ENCODE data around the gene C6orf89. TPM values are rescaled to one million over a fixed set of nuclear protein-coding genes. Genes with fewer than 3 reads are reported as not detected.

The C6orf89 gene
- total RNA-seq, 1 donor from 2014 or later = 34.1 TPM

DNA sequence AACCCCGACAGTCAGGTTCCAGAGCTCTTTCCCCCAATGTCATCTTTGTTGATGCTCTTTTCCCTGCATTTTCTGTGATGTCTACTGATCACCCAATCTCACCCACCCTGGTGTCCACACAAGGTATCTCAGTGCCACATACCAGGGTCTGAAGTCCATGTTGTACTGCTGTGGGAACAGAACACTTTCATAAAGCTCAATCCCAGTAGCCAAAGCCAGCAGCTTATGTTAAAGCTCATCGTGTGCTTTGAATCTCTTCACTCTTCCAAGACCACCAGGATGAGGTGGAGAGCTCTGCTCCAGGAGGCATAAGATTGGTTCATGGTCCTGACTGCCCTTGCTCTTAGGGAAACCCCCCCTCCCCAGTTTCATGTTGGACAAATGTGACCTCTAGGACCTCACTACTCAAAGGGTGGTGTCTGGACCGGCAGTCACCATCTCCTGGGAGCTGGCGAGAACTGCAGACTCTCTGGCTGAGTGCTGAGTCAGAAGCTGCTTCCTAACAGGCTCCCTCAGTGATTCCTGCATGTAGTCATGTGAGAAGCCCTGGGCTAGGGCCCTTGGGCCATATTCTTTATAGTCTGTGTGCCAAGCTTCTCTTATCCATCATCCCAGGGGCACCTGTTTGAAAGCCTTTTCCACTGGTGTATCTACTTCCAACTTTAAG is 33.1 kb upstream of the C6orf89 start:
- DNase-seq (ENCODE audit: low spot score) (no peak), ATAC-seq (peak; percentile 67)

DNA sequence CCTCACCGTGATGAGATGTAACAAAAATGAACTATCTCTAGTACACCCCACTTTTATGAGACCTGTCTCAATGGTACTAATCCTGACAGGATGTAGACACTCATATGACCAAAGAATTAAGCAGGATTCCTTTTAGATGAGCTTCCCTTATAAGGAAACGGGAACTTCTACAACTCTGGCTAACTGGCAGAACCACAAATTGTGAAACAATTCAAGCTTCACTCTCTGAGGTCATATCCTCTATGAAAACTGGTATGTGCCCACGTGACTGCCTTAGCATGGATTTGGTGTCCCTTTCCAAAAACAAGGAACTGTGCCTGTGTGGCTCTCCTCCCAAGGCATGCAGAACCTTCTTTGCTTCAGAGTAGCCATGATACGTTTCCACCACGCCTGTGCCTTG is 32.4 kb upstream of the C6orf89 start:
- peak; percentile 52 for ATAC-seq
- DNase-seq (ENCODE audit: low spot score) = no peak

DNA sequence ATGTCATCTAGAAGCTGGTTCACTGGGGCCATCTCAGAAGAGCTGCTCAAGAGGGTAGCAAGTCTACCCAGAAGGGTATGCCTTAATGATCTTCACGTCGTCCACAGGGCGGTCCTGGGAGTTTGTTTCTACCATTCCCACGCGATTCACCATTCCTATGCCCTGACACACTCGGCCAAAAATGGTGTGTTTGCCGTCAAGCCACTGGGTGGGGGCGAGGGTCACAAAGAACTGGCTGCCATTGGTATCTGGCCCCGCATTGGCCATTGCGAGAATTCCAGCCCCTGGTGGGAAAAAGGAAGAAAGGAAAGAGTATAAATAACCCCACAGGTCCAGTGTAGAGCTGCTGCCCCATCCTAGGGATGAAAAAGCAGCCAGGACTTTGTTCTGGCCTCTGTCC is 30.0 kb upstream of the C6orf89 start:
- DNase-seq (ENCODE audit: low spot score) (no peak), ATAC-seq (no peak)

DNA sequence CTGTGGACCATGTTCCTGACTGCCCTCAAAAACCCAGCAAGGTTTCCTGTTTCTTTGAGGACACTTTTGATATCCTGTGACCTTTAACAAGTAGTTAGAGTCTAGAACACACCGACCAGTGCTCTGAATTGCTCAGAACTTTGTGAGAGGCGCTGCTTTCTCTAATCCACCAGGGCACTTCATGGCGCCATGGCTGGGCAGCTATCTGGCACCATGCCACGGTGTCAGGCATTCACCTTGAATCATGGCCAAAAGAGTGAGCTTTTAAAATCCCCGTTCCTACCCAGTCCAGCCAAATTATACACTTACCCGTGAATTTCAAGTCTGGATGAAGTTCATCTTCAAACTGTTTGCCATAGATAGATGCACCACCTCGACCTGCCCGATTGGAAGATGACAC is 29.5 kb upstream of the C6orf89 start:
- ATAC-seq = no peak
- no peak for DNase-seq (ENCODE audit: low spot score)

DNA sequence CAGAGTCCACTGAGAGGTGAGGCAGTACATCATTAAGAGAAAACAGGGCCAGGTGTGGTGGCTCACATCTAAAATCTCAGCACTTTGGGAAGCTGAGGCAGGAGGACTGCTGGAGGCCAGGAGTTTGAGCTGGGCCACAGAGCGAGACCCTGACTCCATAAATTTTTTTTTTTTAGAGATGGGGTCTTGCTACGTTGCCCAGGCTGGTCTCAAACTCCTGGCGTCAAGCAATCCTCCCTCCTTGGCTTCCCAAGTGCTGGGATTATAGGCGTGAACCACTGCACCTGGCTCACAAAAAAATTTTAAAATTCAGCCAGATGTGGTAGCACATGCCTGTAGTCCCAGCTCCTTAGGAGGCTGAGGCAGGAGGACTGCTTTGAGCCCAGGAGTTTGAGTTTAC is 28.4 kb upstream of the C6orf89 start:
- ATAC-seq (no peak), DNase-seq (ENCODE audit: low spot score) (no peak)

DNA sequence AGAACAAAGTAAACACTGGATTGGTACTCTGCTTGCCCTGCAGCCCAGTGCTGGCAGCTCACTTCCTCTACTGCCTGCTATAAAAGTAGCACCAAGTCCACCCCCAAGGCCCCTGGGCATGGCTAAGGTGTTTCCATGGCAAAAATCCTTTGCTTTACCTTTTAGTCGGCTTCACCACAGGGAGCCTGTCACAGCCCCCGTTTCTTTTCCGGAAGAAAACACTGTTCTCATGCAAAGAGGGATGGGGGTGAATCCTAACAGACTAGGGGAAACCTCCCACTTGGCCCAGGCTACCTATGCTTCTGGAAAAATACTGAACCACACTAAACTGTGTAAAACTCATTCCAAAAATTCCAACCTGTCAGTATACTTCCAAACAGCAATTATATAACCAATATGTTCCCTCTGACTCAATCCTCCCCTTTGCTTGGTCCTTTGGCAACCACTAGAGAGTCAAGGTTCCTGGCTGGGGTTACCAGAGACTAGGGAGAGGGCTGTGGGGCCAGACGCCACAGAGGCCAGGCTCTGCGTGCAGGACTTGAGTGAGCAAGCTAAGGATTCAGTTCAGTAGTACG is 27.3 kb upstream of the C6orf89 start:
- ATAC-seq (peak; percentile 88), DNase-seq (ENCODE audit: low spot score) (no peak)

DNA sequence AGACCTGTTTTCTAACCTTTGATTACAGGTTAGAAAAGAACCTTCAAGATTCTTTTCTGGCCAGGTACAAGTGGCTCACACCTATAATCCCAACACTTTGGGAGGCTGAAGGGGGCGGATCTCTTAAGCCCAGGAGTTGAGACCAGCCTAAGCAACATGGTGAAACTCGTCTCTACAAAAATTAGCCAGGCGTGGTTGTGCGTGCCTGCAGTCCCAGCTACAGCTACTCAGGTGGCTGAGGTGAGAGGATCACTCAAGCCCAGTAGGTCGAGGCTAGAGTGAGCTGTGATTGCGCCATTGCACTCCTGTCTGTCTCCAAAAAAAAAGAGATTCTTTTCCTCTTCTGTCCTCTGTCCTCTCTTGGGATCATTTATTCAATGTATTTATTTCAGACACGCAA is 25.6 kb upstream of the C6orf89 start:
- DNase-seq (ENCODE audit: low spot score) (no peak), ATAC-seq (no peak)

DNA sequence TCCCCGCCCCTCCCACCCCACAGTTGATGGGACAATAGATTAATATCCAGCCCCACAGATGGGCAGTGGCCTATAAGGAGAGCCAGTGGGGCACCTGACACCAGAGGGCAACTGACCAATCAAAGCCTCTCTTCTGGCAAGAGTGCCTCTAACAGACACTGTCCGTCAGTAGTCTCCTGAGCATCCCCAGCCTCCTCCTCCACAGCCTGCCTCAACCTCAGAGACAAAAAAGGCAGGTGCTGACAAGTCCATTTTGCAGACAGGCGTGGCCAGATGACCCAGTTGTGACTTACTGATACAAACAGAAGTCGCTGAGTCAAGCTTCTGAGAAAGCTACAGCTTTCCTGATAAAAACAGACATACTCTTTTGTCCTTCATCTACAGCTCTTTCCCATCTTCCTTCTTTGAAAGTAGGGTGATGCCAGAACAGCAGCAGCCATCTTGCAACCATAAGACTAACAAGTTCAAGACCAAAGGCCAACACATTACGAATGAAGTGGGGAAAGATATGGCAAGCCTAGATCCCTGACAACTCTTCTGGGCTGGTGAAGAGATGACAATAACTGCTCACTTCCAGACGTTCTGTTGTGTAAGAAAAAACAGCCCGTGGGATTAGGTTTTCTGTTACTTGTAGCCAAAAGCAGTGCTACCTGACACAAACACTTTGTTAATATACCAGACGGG is 23.4 kb upstream of the C6orf89 start:
- ATAC-seq = no peak
- no peak for DNase-seq (ENCODE audit: low spot score)

DNA sequence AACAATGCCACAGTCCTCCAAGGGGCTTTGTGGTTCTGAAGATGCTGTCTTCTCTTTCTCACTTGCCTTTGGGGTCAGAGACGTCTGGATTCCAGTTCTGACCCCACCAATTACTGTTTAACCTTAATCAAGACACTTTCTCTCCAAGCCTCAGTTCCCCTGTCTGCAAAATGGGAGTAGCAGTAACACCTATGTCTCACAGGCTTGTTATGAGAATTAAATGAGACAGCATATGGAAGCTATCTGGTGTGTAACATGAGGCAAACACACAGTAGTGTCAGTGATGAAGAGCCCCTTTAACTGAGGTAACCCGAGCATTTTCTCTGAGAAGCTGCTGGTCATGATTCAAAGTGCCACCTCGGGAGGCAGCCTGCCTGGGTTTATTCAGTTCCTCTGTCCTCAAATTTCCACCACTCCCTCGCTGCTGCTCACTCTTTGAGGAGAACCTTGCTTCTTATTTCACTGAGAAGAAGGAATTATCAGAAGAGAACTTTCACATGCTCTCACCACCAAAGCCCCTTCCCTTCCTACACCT is 22.8 kb upstream of the C6orf89 start:
- ATAC-seq = no peak

DNA sequence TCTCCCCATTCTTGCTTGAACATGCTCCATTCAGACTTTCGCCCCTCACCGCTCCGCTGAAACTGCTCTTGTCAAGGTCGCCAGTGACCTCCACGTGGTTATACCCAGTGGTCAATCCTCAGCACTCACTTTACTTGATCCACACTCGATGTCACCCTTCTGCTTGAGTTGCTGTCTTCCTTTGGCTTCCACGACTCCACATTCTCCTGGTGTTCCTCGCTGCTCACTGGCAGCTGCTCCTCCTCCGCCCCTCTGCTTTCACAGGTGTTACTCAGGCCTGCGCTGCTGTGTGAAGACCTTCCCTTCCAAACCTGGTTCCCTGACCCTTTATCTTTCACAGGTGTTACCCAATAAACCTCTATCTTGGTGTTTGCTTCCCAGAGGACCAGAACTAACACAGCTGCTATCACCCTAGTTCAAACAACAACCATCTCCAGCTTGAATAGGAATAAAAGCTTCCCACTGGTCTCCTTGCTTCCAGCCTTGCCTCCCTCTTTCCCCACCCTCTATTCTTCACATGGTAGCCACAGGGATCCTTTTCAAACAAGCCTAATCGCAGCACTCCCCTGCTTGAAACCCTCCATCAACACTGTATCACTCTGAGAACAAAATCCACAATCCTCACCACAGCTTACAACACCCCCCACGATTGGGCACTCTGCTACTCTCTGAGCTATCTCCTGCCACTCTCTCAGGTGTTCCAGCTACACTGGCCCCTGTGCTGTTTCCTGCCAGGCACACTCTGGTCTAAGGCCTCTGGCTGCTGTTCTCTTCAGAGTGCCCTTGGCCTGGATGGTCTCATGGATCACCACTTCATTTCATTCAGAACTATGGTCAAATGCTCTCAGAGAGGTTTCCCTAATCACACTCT is 21.8 kb upstream of the C6orf89 start:
- no peak for ATAC-seq
- no peak for DNase-seq (ENCODE audit: low spot score)

More for the DNA sequence above, 22.8 kb upstream of the C6orf89 start:
- no peak for DNase-seq (ENCODE audit: low spot score)

DNA sequence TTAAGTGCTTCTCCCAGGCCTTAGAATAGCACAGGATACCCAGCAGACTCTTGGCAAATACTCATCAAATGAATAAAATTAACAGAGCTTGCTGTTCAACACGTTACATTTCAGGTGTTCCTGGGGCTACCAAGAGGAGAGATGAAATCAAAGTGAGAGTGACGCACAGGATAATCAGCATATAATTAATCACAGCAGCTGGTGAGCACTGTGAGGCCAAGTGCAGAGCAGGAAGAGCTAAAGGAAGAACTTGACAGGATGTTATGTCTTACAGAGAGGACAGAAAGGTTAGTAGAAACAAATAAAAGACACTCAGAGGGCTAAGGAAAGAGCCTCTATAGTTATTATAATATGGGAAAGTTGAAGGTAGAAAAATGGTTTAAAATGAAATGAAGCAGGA is 19.9 kb upstream of the C6orf89 start:
- DNase-seq (ENCODE audit: low spot score) = no peak
- ATAC-seq = no peak

DNA sequence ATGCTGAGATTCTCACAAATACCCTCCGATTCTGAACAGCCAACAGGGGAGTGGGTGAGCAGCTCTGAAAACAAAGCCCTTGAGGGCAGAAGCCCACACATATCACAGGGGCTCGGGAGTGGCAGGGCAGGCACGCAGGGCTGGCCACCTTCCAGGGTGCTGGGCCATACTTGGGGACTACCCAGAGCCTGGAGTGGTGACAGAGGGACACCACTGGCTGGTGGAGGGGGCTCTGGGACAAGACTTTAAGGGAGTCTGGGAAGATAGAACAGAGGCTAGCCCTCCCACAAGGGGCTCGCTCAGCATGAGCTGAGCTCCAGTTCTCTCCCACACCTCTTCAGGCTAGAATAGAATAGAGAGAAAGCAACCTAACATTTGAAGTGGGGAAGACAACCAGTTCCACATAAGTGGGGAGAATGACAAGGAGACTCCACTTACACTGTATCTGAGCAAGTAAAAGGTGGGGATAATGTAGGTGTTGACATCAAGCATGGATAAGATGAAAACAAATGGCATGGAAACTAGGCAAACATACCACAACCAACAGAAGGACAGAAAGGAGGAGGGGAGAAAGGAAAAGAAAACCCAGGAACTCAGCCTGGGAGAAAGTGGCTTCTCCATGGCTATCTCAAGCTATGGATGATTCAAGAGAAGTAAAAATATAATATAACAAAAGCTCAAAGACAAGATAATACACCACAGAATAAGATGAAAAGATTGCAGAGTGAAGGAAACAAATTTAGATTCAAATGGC is 18.1 kb upstream of the C6orf89 start:
- ATAC-seq (no peak), DNase-seq (ENCODE audit: low spot score) (no peak)

DNA sequence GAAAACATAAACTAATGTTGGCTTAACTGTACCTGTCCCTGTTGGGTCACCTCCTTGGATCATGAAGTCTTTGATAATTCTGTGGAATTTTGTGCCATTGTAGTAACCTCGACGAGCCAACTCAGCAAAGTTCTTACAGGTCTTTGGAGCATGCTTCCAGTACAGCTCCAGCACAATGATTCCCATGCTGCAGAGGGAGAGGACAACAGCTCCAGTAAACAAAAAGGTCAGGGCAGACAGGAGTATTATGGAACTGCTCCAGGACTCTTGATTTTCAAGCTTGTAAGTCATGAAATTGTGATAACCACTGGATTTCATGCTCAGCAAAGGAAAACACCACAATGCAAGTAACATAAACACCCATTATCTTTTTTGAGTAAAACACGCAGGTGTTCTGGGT is 14.1 kb upstream of the C6orf89 start:
- ATAC-seq = peak; percentile 66

DNA sequence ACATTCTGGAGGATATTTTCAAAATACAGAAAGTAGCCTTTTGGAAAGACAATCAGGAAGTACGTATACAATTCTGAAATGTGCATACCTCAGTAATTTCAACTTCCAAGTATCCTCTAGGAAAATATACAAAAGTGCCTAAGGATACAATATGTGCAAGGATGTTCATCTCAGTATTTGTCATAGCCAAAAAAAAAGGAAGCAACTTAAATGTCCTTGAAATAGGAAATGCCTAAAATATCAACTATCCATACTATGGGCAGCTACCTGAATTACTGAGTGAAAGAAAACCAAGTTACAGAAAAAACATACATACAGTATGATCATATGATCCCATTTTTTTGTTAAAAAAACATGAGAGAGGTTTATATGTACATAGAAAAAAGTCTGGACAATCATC is 12.6 kb upstream of the C6orf89 start:
- DNase-seq (ENCODE audit: low spot score) (no peak), ATAC-seq (no peak)

More for the DNA sequence above, 14.1 kb upstream of the C6orf89 start:
- DNase-seq (ENCODE audit: low spot score) = no peak

DNA sequence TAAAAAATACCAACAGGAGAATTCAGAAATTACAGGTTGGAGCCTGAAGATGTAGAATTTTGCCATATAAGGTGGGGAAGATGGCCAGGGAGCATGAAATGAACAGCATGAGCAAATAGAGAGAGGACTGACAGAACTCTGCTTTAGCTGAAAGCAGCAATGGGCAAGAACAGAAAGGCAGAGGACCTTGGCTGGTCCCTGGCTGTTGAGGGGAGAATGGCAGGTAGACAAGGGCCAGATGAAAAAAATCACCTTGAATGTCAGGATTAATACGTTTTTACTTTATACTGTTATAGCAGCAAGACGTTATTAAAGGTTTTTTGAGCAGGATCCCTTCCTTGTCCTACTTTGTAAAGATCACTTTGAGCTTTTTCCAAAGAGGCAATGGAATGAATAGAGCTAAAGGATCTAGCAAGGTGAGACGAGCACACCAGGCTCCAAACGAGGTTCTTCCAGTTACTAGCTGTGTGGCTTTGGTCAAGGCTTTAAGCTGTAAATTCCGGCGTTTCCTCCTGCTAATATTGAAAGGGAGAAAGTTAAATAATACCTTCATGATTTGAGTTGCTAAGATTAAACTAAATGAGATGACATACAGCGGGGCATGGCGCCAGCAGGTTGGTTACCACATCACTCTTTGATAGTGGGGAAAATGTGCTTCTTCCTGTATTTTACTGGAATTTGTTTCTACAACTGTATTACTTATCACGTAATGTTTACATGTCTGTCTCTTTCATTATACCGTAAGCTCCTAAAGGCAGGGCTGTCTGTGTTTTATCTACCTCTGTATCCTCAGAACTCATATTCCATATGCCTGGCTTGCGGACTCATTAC is 11.9 kb upstream of the C6orf89 start:
- DNase-seq (ENCODE audit: low spot score) (no peak), ATAC-seq (peak; percentile 3)

DNA sequence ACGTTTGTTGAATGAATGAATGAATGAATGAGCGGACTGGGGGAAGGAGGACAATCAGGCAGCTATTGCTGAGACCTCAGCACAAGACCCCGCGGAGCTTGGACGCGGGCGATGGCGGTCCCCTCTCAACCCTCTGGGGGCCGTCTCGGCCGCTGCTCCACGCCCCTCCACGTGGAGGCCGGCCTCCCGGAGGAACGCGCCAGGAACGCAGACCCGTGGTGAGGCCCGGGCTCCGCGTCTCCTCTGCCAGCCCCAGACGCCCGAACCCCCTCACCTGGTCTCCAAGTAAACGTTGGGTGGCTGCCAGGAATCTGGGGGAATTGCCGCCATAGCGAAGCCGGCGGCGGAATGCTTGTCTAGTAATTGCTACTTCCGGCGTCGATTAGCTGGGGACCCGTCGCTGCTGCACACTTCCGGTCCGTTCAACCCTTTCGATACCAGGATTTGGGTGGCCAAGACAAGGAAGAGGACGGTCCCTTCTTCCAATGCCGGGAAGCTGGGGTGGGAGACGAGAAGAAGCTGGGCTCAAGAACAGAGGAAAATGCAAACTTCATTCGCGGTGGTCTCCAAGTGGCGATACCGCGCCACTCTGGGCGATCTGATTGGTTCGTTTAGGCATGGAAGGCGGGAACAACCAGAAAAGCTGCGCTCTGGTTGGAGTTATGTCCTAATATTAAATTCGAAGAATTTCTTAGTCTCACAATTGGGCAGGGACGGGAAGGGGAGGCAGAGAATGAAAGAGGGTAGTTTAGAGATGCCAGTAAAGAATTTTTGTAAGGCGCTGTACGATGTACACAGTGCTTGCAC is 11.1 kb upstream of the C6orf89 start, which contains the start of gene PPIL1:
PPIL1 (minus strand) TSS at position 361 of the 807 bp plus-strand sequence; CDS start at position 330, 31 bp downstream.
- ATAC-seq (peak; percentile 90), DNase-seq (ENCODE audit: low spot score) (peak; percentile 84)

DNA sequence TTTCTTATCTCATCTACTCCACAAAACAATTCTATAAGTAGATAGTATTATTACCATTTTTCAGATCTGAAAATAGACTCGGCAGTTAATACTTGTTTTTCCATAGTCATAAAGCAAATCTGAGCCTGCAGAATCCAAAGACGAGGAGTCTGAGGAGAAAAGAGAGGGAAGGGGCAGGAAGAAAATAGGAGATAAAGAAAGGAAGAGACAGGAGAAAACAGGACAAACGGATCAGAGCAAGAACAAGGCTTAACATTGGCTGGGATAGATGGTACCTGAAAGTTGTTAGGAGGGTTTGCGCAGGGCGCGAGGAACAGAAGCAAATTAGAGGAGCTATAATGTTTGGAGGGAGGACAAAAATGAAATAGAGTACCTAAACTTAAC is 10.5 kb upstream of the C6orf89 start:
- ATAC-seq = peak; percentile 6

DNA sequence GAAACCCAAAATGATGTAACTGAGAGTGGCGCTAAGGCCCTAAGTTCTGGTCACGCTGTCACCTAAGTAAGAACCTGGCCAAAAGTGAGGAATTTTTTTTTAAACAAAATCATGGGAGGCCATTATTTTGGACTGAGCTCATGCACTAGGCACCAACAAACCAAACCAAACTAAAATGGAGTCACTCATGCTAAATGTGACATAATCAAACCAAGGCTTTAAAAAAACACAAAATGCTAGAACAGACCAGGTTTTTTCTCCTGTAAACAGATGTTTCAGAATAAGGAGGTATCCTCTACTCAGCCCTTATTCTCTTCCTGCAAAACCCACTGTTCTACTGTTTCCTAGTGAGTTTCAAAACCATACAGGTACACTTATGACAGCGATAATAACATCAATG is 1.1 kb upstream of the C6orf89 start:
- DNase-seq (ENCODE audit: low spot score) = no peak

More for the DNA sequence above, 10.5 kb upstream of the C6orf89 start:
- no peak for DNase-seq (ENCODE audit: low spot score)

More for the DNA sequence above, 1.1 kb upstream of the C6orf89 start:
- no peak for ATAC-seq

Data from left lobe of liver (tissue), 2 donors.